GM12872 (cell line): ENCODE measurements around the gene DNAH9.

Experiments
- TF ChIP-seq, protein P1 (sequence below): IDR thresholded peaks from 3 replicates; pipeline ENCODE4 v1.5.1; 2011; ENCODE audit warnings: low read depth, mild to moderate bottlenecking, low read length, moderate library complexity; ENCODE audit not compliant: insufficient read depth

The DNAH9 gene

DNA sequence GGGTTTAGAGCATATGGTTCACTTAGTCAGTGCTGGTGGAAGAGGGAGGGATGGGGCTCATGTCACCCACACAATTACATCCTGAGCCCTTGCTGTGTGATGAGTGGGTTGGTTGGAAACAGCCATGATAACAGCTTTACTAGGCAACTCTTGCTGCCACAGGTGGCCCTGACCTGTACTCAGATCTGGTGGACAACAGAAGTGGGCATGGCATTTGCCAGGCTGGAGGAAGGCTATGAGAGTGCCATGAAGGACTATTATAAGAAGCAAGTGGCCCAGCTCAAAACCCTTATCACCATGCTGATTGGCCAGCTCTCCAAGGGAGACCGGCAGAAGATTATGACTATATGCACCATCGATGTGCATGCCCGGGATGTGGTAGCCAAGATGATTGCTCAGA, 105.8 kb downstream of the DNAH9 start:
- TF ChIP-seq, protein P1, sequence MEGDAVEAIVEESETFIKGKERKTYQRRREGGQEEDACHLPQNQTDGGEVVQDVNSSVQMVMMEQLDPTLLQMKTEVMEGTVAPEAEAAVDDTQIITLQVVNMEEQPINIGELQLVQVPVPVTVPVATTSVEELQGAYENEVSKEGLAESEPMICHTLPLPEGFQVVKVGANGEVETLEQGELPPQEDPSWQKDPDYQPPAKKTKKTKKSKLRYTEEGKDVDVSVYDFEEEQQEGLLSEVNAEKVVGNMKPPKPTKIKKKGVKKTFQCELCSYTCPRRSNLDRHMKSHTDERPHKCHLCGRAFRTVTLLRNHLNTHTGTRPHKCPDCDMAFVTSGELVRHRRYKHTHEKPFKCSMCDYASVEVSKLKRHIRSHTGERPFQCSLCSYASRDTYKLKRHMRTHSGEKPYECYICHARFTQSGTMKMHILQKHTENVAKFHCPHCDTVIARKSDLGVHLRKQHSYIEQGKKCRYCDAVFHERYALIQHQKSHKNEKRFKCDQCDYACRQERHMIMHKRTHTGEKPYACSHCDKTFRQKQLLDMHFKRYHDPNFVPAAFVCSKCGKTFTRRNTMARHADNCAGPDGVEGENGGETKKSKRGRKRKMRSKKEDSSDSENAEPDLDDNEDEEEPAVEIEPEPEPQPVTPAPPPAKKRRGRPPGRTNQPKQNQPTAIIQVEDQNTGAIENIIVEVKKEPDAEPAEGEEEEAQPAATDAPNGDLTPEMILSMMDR = no peak

DNA sequence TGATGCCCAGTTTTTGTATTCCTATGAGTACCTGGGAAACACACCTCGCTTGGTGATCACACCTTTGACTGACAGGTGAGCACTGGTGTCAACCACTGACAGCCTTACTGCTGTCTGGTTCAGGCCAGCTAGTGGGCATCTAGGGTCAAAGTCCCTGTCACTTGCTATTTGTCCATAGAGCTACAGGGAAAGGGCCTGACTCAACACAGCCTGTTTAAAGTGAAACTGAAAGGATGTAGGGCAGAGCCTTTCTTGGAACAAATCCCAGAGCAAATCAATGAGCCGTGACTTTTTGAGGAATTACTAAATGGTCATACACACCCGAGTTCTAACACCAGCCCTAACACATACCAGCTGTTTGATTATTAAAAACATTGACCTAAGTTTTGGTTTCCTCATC, 106.8 kb downstream of the DNAH9 start:
- TF ChIP-seq, protein P1 = no peak

DNA sequence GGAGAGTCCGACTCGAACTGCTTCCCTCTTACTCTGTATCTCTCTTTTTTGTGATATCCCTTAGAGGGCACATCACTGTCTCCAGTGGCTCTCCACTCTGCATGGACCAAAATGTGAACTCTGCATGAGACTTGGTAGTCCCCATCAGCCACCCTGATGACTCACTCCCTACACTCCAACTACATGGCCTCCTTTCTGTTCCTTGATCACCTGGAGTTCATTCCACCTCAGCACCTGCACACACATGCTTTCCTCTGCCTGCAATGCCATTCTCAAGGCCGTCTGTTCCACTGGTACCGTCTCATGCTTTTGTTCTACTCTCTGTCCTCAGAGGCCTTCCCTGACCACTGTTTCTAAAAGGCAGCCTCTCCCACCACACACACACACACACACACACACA, 109.3 kb downstream of the DNAH9 start:
- TF ChIP-seq, protein P1 = no peak

DNA sequence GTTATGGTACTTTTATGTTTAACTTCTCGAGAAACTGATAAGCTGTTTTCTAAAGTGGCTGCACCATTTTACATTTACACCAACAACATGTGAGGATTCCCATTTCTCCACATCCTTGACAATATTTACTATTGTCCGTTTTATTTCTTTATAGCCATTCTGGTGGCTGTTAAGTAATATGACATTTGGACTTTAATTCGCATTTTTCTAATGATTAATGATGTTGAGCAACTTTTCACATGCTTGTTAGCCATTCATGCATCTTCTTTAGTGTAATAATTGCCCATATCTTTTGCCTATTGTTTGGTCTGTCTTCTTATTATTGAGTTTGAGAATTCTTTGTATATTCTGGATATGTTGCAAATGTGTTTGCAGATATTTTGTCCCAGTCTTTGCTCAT, 114.2 kb downstream of the DNAH9 start:
- TF ChIP-seq, protein P1 = no peak

DNA sequence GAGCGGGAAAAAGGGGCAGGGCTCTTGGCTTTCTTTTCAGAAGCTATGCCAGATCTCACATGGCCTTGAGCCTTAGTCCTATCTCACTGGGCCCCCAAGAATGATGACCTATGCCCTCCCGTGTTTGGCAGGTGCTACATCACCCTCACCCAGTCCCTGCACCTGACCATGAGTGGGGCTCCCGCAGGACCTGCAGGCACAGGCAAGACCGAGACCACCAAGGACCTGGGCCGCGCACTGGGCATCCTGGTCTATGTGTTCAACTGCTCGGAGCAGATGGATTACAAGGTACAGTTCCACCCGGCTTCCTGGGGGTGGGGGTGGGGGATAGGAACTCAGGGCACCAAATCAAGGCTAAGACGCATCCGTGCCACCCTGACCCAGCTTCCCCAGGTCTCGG, 120.9 kb downstream of the DNAH9 start:
- TF ChIP-seq, protein P1 = no peak

DNA sequence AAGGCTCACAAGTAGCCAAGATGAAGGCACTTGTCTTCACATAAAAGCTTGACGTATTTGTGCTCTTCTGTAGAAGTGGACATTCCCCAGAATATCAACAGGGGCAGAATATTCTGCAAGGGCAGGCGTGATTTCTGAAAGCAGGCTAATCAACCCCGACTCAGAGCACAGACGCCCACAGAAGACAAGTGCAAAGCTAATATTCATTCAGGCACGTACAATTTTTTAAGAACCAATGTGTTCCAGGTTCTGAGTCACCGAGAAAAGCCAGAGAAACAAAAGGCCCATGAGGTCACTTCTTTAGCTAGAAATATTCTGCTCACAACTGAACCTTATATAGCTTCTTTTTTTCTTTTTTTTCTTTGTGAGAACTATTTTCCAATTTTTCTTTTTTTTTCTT, 121.6 kb downstream of the DNAH9 start:
- TF ChIP-seq, protein P1 = no peak

DNA sequence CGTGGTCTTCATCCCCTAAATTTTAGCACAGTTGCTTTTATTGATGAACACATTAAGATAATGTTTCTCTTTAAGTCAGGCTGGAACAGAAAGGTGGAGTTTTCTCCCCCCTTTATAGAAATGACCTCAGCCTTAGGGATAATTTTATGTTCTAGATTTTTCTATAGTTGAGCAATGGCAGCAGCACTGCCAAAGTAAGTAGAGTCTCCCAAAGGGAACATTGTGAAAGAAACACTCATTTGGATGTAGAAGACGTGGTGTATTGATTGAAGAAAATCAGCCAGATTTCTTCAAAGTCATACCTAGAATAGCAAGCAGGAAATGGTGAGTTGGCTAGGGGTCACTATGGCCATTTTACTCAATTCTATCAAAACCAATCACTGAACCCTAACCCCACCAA, 122.5 kb downstream of the DNAH9 start:
- TF ChIP-seq, protein P1 = no peak

DNA sequence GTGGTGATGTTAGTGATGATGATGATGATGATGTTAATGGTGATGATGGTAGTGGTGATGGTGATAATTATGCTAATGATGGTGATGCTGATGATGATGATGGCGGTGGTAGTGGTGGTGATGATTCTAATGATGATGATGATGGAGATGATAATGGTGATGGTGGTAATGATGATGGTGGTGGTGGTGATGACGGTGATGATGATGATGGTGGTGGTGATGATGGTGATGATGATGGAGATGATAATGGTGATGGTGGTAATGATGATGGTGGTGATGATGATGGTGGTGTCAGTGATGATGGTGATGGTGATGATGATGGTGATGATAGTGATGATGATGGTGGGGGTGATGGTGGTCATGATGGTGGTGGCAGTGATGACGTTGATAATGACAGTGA, 132.5 kb downstream of the DNAH9 start:
- TF ChIP-seq, protein P1 = no peak
